H9 (cell line): Measurements from ENCODE around the gene STXBP6. TPM values are rescaled to one million over a fixed set of nuclear protein-coding genes. Genes with fewer than 3 reads are reported as not detected.

Experiments
- DNase-seq: peaks from one replicate; pipeline ENCODE4 v3.0.0-alpha.2; 2017
- H2AFZ ChIP-seq: one replicate; pipeline ENCODE4 v1.6.1; 2013; ENCODE audit warnings: mild to moderate bottlenecking, low read length, control low read depth, moderate library complexity
- H2AK5ac ChIP-seq: 2 replicates; pipeline ENCODE4 v1.6.1; 2013; ENCODE audit warnings: low read length, control low read depth, mixed read lengths; ENCODE audit not compliant: insufficient read length
- H2BK120ac ChIP-seq: one replicate; pipeline ENCODE4 v1.6.1; 2013; ENCODE audit warnings: low read depth, mild to moderate bottlenecking, low read length, control low read depth, inconsistent platforms; ENCODE audit not compliant: poor library complexity, severe bottlenecking
- H2BK12ac ChIP-seq: 2 replicates; pipeline ENCODE4 v1.6.1; 2013; ENCODE audit warnings: low read length, control low read depth, mixed read lengths, low read depth; ENCODE audit not compliant: insufficient read length
- H2BK15ac ChIP-seq: 2 replicates; pipeline ENCODE4 v1.6.1; 2013; ENCODE audit warnings: low read depth, low read length, control low read depth
- H2BK20ac ChIP-seq: one replicate; pipeline ENCODE4 v1.6.1; 2013; ENCODE audit warnings: low read depth, mild to moderate bottlenecking, low read length, control low read depth, inconsistent platforms; ENCODE audit not compliant: poor library complexity, severe bottlenecking
- H2BK5ac ChIP-seq: 2 replicates; pipeline ENCODE4 v1.6.1; 2013; ENCODE audit warnings: low read length, control low read depth, mixed read lengths; ENCODE audit not compliant: insufficient read length
- H3K14ac ChIP-seq: 2 replicates; pipeline ENCODE4 v1.6.1; 2013; ENCODE audit warnings: low read length, control low read depth; ENCODE audit not compliant: insufficient read depth
- H3K18ac ChIP-seq: 2 replicates; pipeline ENCODE4 v1.6.1; 2013; ENCODE audit warnings: low read depth, mild to moderate bottlenecking, mixed read lengths, low read length, control low read depth; ENCODE audit not compliant: insufficient read length
- H3K23ac ChIP-seq: 2 replicates; pipeline ENCODE4 v1.6.1; 2013; ENCODE audit warnings: low read length, control low read depth, mixed read lengths, low read depth; ENCODE audit not compliant: insufficient read length
- H3K23me2 ChIP-seq: 2 replicates; pipeline ENCODE4 v1.6.1; 2013; ENCODE audit warnings: low read depth, mild to moderate bottlenecking, mixed read lengths, low read length, control low read depth; ENCODE audit not compliant: insufficient read length, poor library complexity, severe bottlenecking
- H3K27ac ChIP-seq: 2 replicates; pipeline ENCODE4 v1.5.1; 2013; ENCODE audit warnings: low read length, control low read depth, mixed read lengths, low read depth; ENCODE audit not compliant: insufficient read length
- H3K27me3 ChIP-seq: 2 replicates; pipeline ENCODE4 v1.6.1; 2013; ENCODE audit warnings: low read length, control low read depth, inconsistent platforms; ENCODE audit not compliant: insufficient read depth
- H3K4ac ChIP-seq: 2 replicates; pipeline ENCODE4 v1.6.1; 2013; ENCODE audit warnings: low read depth, mild to moderate bottlenecking, control low read depth, inconsistent platforms, low read length, moderate library complexity
- H3K4me1 ChIP-seq: 2 replicates; pipeline ENCODE4 v1.6.1; 2013; ENCODE audit warnings: low read length, control low read depth, inconsistent platforms; ENCODE audit not compliant: insufficient read depth
- H3K4me2 ChIP-seq: 2 replicates; pipeline ENCODE4 v1.6.1; 2013; ENCODE audit warnings: low read length, control low read depth, mixed read lengths; ENCODE audit not compliant: insufficient read length, insufficient read depth
- H3K56ac ChIP-seq: 2 replicates; pipeline ENCODE4 v1.6.1; 2013; ENCODE audit warnings: low read depth, mild to moderate bottlenecking, mixed read lengths, low read length, control low read depth; ENCODE audit not compliant: insufficient read length
- H3K79me1 ChIP-seq: 2 replicates; pipeline ENCODE4 v1.6.1; 2013; ENCODE audit warnings: low read depth, mild to moderate bottlenecking, moderate library complexity, low read length, control low read depth, inconsistent platforms; ENCODE audit not compliant: insufficient read depth, poor library complexity, severe bottlenecking
- H3K79me2 ChIP-seq: 2 replicates; pipeline ENCODE4 v1.6.1; 2013; ENCODE audit warnings: low read length, control low read depth, inconsistent platforms; ENCODE audit not compliant: insufficient read depth
- H3K9ac ChIP-seq: 2 replicates; pipeline ENCODE4 v1.6.1; 2013; ENCODE audit warnings: low read length, control low read depth, mixed read lengths; ENCODE audit not compliant: insufficient read length; ENCODE audit errors: extremely low read depth
- H3K9me3 ChIP-seq: one replicate; pipeline ENCODE4 v1.6.1; 2013; ENCODE audit warnings: low read depth, low read length, inconsistent platforms; ENCODE audit not compliant: control insufficient read depth
- H3T11ph ChIP-seq: one replicate; pipeline ENCODE4 v1.6.1; 2013; ENCODE audit warnings: mild to moderate bottlenecking, low read length, control low read depth, inconsistent platforms
- H4K20me1 ChIP-seq: one replicate; pipeline ENCODE4 v1.6.1; 2013; ENCODE audit not compliant: control insufficient read depth, insufficient read length, insufficient read depth
- H4K5ac ChIP-seq: 2 replicates; pipeline ENCODE4 v1.6.1; 2013; ENCODE audit warnings: low read depth, mild to moderate bottlenecking, mixed read lengths, low read length, control low read depth; ENCODE audit not compliant: insufficient read length
- H4K8ac ChIP-seq: replicated peaks from 2 replicates; pipeline ENCODE4 v1.6.1; 2013; ENCODE audit warnings: low read length, control low read depth, mixed read lengths, low read depth; ENCODE audit not compliant: insufficient read length
- H4K91ac ChIP-seq: 2 replicates; pipeline ENCODE4 v1.6.1; 2013; ENCODE audit warnings: low read depth, mild to moderate bottlenecking, moderate library complexity, mixed read lengths, low read length, control low read depth; ENCODE audit not compliant: insufficient read length
- H3K27ac Mint-ChIP-seq, 3 experiments: 2 replicates in 2 of 3; 3 replicates in 1 of 3; pipeline ENCODE4 v1.8.0; 2020 to 2021; ENCODE audit warnings: mixed read lengths in 3 of 3, mild to moderate bottlenecking in 1 of 3, moderate library complexity in 1 of 3
- H3K27me3 Mint-ChIP-seq: 2 replicates; pipeline ENCODE4 v1.8.0; 2021; ENCODE audit warnings: low read depth, mild to moderate bottlenecking, moderate library complexity, mixed read lengths
- H3K36me3 Mint-ChIP-seq, 3 experiments: 2 replicates in 2 of 3; 3 replicates in 1 of 3; pipeline ENCODE4 v1.8.0; 2020 to 2021; ENCODE audit warnings: low read depth in 3 of 3, mixed read lengths in 3 of 3; ENCODE audit not compliant: insufficient read depth in 1 of 3
- H3K4me1 Mint-ChIP-seq, 2 experiments: 2 replicates each; pipeline ENCODE4 v1.8.0; 2020; ENCODE audit warnings: mixed read lengths in 2 of 2
- H3K4me3 Mint-ChIP-seq, 2 experiments: 2 replicates in 1 of 2; 3 replicates in 1 of 2; pipeline ENCODE4 v1.8.0; 2020 to 2021; ENCODE audit warnings: mild to moderate bottlenecking in 2 of 2, mixed read lengths in 2 of 2, moderate library complexity in 1 of 2
- H3K9me3 Mint-ChIP-seq, 2 experiments: 2 replicates in 1 of 2; 3 replicates in 1 of 2; pipeline ENCODE4 v1.8.0; 2020; ENCODE audit warnings: mild to moderate bottlenecking in 2 of 2, mixed read lengths in 2 of 2, moderate library complexity in 1 of 2
- CTCF ChIP-seq: fragments of 200-600 bp; sonication (generic); conservative IDR thresholded peaks from 3 replicates; pipeline ENCODE4 v1.8.0; 2021; ENCODE audit warnings: antibody characterized with exemption, mild to moderate bottlenecking
- WGBS: extraction: QIAGEN DNeasy Blood & Tissue Kit; methylation state at CpG from one replicate; pipeline ENCODE4 v1.1.7; 2013; ENCODE audit warnings: missing lambda C conversion rate, low lambda C conversion rate, mixed read lengths; ENCODE audit not compliant: insufficient read length; ENCODE audit errors: extremely low coverage; 5-methylcytosine and 5-hydroxymethylcytosine counted together
- total RNA-seq: library from RNA; stranded (reverse); gene quantifications from 2 replicates; pipeline ENCODE4 v1.2.1, GENCODE V29; 2021

STXBP6 gene
- total RNA-seq, 1 experiment from 2014 or later = 3.6 TPM

- Histone ChIP-seq H3K4me2 (no peak overlapping the region), H4K91ac (no peak overlapping the region), H3K23ac (no peak overlapping the region), H3K9ac (no peak overlapping the region), H3K56ac (no peak overlapping the region), H3K79me2 (no peaks in the 10 kb centered on the region), H4K8ac (no peak overlapping the region), H3K14ac (no peak overlapping the region), H3K27me3 (no peaks in the 10 kb centered on the region), H3T11ph (no peak overlapping the region), H4K5ac (no peak overlapping the region), H2BK120ac (no peak overlapping the region), H3K9me3 (no peaks in the 10 kb centered on the region), H2AK5ac (no peak overlapping the region), H3K4ac (no peak overlapping the region), H2BK5ac (no peak overlapping the region), H2BK12ac (no peak overlapping the region), H2BK20ac (no peak overlapping the region), H3K27ac (no peak overlapping the region), H4K20me1 (no peaks in the 10 kb centered on the region), H2AFZ (no peak overlapping the region), H3K23me2 (no peaks in the 10 kb centered on the region), H3K18ac (no peak overlapping the region), H3K4me1 (no peaks in the 10 kb centered on the region), H3K79me1 (no peaks in the 10 kb centered on the region), H2BK15ac (no peak overlapping the region)
- WGBS = no CpG with 5 or more reads among the region's 1 CpG
- Mint-ChIP-seq H3K9me3 (no peaks in the 10 kb centered on the region), H3K4me1 (no peaks in the 10 kb centered on the region), H3K36me3 (no peaks in the 10 kb centered on the region), H3K27ac (no peak overlapping the region), H3K27me3 (peaks cover 2% of the 10 kb centered on the region; the same call in 1 of the 2 replicates), H3K4me3 (no peak overlapping the region)
- no peak for DNase-seq
- TF ChIP-seq CTCF = no peak
These were observed 264.2 kb downstream of the STXBP6 start for GRCh38 chr14:24785698-24786097.
